GM19035 (cell line): Measurements from ENCODE around the gene AGR3.

ENCODE experiments used
- ATAC-seq: cut with Tn5 transposase; IDR thresholded peaks from one replicate; pipeline ENCODE4 v1.9.1; 2021; ENCODE audit not compliant: unreplicated experiment

Gene AGR3

DNA sequence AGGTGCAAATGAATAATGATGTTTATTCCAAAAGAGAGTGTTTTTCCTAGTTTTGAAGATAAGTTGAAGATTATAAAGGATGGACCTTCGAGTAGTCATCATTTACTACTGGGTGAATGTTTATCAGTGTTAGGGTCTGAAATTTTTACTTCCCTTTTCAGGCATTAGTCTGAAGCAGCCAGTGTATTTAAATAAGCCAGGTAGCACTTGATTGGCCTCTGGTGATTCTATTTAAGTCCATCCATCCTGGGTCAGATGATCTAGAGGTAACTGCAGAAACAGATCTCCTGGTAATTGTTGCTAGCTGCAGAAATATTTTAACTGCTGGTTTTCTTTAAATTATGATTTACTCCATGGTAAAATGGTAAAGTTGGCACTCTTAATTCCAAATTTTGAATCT, 42.9 kb downstream of the AGR3 start:
- no peak for ATAC-seq

DNA sequence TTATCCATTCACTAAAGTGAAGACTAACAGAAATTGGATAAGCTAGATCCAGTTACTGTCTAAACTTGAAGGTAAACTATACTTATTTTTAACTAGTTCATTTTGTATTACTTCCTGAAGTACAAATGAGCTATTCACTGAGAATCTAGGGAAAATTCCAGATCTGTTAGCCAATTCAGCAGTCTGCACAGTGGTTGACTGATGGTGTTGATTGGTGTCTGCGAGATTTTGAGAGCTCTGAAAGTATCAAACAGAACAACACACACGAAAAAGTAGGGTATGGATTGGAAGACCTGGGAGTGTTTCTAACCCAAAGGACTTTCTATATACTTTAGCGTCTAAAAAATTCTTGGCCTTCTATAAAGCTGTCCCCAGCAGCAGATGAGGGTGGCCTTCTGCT, 43.4 kb downstream of the AGR3 start:
- no peak for ATAC-seq

DNA sequence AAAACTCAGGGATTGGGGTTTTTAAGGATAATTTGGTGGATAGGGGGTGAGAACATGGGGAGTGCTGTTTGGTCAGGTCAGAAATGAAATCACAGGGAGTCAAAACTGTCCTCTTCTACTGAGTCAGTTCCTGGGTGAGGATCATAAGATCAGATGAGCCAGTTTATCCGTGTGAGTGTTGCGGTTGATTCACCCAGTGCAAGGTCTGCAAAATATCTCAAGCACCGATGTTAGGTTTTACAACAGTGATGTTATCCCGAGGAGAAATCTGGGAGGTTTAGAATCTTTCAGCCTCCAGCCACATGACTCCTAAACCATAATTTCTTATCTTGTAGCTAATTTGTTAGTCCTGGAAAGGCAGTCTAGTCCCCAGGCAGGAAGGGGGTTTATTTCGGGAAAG, 45.3 kb downstream of the AGR3 start:
- no peak for ATAC-seq

DNA sequence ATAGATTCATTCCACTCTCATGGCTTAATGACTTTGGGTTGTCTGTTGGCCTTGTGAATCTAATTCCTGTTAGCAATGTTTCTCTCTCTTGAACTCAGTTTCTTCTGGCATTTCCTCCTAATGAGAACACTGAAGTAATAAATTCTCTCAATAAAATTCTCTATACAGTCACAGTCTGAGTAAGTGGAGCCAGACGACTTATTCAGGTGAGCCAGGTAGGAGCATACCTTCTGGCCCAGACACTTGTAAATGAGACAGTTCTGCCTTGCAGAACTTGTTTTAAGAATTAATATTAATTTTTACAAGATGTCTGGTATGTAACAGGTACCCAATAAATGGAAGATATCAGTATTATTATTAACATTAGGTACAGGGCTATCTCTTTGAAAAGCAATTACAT, 48.4 kb downstream of the AGR3 start:
- no peak for ATAC-seq

DNA sequence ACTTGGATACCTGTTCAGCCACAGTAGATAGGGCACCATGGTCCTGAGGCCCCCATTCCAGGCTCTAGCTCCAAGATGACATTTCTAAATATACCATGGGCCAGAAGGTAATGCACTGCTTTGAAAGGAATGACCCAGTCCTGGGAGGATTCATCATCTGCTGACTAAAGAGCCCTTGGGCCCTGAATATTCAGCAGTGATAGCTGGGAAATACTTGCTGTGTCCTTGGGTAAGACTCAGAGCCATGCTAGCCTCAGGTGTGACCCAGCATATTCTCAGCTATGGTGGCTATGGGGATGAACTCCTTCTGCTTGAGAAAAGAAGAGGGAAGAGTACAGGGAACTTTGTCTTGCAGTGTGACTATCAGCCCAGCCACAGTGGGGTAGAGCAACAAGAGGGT, 55.7 kb downstream of the AGR3 start:
- ATAC-seq, result no peak

DNA sequence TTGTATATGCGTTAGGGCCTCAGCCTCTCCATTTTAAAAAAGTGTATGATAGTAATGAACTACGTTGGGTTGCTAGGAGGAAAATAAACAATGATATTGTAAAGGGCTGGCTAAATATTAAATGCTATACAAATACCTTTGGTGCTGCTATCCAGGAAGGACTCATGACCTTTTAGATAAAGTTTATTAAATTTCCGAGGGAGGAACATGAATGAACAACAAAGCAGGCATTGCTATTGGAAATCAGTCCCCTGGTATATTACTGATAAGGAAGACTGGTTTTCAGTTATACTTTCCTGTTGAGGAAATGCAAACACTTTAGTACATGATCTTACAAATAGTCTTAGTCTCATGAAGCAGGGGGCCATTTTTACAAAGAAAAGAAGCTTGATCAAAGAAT, 59.8 kb downstream of the AGR3 start:
- ATAC-seq, result no peak

DNA sequence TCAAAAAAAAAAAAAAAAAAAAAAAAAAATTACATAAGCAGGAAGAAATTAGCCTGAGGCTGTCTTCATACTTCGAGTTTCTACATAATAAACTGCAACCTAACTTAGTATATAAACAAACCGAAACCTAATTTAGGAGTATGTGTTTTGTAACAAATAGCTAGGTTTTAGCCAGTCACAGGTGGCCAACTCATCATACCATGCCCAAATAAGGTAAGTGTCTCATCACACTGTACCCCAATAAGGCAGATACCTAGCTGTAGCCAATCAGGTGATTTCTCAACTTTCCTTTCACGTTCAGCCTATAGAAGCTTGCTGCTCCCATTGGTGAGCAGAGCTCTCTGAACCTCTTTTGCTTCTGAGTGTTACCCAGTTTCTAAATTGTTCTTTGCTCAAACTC, 63.1 kb downstream of the AGR3 start:
- ATAC-seq, result no peak

DNA sequence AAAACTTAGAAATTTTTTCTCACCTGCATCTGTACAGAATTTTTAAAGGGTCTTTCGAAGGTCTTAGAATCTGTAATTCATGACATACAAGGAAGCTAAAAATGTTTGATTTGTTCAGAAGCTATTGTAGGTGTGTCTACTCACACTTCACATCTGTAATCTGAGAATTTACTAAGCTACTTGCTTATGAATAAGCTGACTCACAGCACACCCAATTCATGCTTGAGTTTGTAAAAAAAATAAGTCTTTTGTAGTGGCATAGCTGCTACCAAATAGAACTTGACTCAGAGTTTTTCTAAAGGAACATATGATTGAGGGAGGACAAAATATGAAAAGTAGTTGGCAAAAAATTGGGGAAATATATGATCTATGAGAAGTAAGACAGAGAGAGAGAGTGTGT, 64.2 kb downstream of the AGR3 start:
- no peak for ATAC-seq

DNA sequence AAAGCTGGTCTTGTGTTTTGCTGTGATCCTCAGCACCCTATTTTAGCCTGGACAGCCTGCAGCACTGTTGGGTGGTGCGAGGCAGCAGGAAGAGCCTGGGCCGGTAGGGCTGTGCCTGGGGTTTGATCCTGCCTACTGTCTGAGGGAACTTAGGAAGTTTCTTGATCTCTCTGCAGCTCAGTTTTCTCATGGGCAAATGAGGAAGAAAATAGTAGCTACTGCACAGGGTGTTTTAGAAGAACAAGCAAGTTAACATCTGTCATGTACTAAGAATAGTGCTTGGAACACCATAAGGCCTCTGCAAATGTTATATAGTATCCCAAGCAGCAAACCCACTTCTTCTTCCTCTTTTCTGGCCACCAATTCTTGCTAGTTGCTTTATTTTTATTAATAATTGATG, 65.0 kb downstream of the AGR3 start:
- ATAC-seq, result no peak

DNA sequence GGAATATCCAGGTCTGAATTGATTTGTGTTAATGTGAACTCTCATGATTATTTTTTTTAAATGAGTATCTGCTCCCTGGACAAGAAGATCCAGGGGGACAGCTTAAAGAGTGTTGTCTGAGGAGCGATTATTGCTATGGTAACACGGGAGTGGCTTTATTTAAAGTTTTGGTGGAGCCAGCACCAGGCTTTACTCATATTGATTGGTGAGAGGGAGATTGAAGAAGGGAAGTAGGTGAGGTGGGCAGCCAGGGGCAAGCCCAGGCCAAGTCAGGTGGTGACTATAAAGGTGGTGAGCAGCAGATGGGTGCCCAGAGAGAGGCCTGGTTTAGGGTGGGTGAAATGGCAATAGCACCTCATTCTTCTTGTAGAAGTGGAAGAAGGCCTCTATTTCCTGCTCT, 66.8 kb downstream of the AGR3 start:
- no peak for ATAC-seq

DNA sequence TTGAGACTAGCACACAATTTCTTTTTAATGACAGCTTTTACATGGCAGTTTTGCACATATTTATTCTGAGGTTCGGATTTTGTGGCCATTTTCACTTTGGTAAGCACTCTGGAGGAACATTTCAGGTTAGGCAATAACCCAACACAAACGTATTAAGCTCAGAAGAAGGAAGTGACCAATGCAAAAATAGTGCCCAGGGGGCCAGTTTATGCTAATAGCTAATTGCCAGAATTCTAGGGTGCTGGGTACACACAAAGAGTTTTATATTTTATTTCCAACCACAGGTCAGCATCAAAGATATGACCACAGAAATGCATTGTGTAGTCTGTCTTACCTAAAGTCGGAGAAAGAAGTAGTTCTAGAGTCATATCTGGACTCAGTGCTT, 68.6 kb downstream of the AGR3 start:
- no peak for ATAC-seq

DNA sequence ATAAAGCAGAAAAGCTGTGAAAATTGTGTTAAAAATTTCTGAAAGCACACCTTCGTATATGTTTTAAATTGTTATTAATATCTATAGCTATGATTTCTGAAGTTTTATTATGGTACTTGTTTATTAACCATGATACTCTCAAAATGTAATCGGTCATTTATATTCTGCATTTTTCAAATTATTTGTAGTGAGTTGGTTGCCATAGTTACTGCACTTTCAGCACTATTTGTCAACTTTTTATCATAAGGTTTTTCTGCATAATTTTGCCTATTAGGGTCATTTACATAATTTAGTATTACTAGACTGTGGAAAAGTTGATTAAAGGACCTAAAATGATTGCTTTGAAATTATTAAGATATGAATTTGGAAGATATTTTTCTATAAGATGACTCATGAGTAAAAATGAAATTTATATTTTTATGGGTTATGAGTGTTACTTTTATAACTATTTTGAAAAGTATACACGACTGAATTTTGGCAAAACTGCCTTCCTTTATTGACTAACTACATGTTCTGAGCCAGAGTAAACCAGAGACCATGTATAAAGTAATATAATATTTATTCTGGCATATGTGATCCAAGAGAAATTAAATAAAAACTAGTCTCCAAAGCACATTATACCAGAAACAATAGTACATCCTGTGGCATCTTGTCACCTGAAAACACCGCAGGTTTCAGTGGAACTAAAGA, 69.1 kb downstream of the AGR3 start:
- ATAC-seq, result no peak

DNA sequence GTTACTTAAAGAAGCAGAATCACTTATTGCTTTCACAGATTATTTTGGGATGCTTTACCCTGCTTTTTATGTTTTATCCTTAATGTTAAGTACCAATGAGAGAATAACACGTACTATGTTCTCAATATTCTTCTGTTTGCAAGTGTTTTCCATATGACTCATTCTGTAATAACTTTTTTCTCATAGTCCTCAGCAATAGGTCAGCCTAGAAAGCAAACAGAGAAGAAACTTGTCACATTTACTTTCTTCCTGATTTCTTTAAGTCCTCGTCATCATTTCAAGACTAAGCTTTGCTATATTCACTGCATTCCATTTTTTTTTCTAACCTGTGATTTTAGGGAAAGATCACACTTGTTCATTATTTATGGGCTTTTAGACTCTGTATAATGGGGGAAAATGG, 70.2 kb downstream of the AGR3 start:
- no peak for ATAC-seq

DNA sequence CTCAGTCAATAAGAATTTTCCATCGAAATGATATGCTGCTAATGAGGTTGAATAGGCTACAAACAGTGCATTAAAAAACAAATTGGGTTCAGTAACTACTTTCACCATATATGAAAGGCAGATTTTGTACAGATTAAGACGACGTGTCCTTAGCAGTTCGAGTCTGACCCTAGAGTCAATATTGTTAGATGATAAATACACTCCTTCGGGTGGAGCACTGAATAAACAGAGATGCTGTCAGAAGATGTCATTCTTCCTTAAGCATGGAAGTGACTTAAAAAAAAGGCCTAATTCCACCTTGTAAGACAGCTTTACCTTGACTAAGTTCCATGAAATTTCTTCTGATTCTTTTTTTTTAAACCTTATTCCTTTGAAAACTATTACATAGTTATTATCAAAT, 71.2 kb downstream of the AGR3 start:
- no peak for ATAC-seq

DNA sequence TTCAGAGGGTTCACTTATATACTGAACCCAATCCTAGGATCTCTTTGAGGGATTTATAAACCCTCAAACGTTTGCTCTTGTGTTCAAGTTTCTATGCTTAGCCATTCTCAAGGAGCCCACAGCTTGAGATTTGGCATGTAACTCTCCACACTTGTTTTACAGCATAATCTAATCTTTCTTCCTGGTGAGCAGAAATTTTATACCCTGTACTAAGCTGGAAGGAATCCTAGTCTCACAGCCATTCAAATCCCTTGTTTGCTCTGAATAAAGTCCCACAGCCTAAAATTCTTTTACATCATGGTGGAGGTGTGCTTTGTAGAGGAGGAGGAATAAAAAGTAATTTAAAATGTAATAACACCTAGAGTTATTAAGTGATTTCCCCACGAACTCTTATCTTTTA, 71.7 kb downstream of the AGR3 start:
- no peak for ATAC-seq
